ENCODE data around the gene GSTM5. TPM values are rescaled to one million over a fixed set of nuclear protein-coding genes. Genes with fewer than 3 reads are reported as not detected.
"Not testable (repeated sequence)": the region's sequence is repeated elsewhere in the genome, so short reads cannot be mapped to it uniquely, and the experiment has no call there.

The GSTM5 gene
- total and polyA plus RNA-seq, 2 of the 8 experiments (the other 6 are each of a cell fraction or from before 2014, with no cell fraction given): 0.24 to 0.89 TPM

- not testable (repeated sequence) for H2BK120ac ChIP-seq (replicated peaks; ENCODE audit: low read depth, low read length); H3K14ac ChIP-seq (ENCODE audit: insufficient read length); H3K9me3 ChIP-seq (ENCODE audit: insufficient read depth in 2 of 2, low read depth in 1 of 2, low read length in 1 of 2); H2BK12ac ChIP-seq (ENCODE audit: low read depth, low read length); H2BK20ac ChIP-seq (ENCODE audit: low read length); H3K27me3 ChIP-seq (replicated peaks in 1 of 4; ENCODE audit: control insufficient read depth in 3 of 4, extremely low read depth in 1 of 4, insufficient read depth in 3 of 4, low read length in 3 of 4); H2AK5ac ChIP-seq (ENCODE audit: low read depth, low read length); H3K79me2 ChIP-seq (ENCODE audit: control insufficient read depth in 1 of 2, insufficient read depth in 2 of 2, low read length in 2 of 2); H3K18ac ChIP-seq (ENCODE audit: extremely low read depth, low read length); H4K8ac ChIP-seq (ENCODE audit: extremely low read depth, insufficient read depth, low read length); H3K79me1 ChIP-seq (ENCODE audit: low read depth, low read length); H3K56ac ChIP-seq (replicated peaks; ENCODE audit: insufficient read length, low read depth, low read length); H3K23ac ChIP-seq (ENCODE audit: insufficient read length); H3K36me3 ChIP-seq (ENCODE audit: control insufficient read depth in 2 of 4, insufficient read depth in 4 of 4, low read length in 3 of 4); DNase-seq (ENCODE audit: low read depth in 1 of 2, low spot score in 2 of 2); H3K4ac ChIP-seq (replicated peaks; ENCODE audit: insufficient read length, low read depth, low read length); H3K23me2 ChIP-seq (ENCODE audit: low read depth, low read length); H3K4me1 ChIP-seq (replicated peaks in 1 of 4; ENCODE audit: control insufficient read depth in 3 of 4, insufficient read depth in 4 of 4, low read length in 3 of 4); H2BK5ac ChIP-seq (ENCODE audit: low read depth, low read length); H2BK15ac ChIP-seq (ENCODE audit: low read length); H4K91ac ChIP-seq (replicated peaks; ENCODE audit: insufficient read length, low read length); H4K5ac ChIP-seq (ENCODE audit: insufficient read length, low read depth, low read length); H3K27ac ChIP-seq (ENCODE audit: low read depth, low read length); H4K20me1 ChIP-seq (replicated peaks in 1 of 2; ENCODE audit: control insufficient read depth in 1 of 2, insufficient read depth in 2 of 2, low read length in 2 of 2)
- ChIA-PET CTCF (ENCODE audit: partially characterized antibody) (interaction anchor here (1.0 to 5.4 kb wide), 12 partner anchors 9 to 187 kb away, joined by 3 to 60 read pairs (median 4); partner anchors contain the start of gene GSTM4), POLR2A (ENCODE audit: partially characterized antibody) (interaction anchor here (1.0 to 1.6 kb wide), 6 partner anchors 17 to 301 kb away, joined by 3 to 5 read pairs (median 4); partner anchors contain the start of gene GSTM4)
- 77% methylated on average over 8 of the region's 11 CpGs; no CpG with 5 or more reads in 1 of the 2 experiments for WGBS, 2 experiments (ENCODE audit: extremely low coverage in 1 of 2, insufficient coverage in 1 of 2, insufficient read length in 1 of 2, insufficient replicate concordance in 2 of 2, low coverage in 1 of 2, low lambda C conversion rate in 2 of 2, missing lambda C conversion rate in 1 of 2)
- Histone ChIP-seq H3K4me3 (ENCODE audit: extremely low read depth in 1 of 4, insufficient read depth in 2 of 4, low read depth in 3 of 4, low read length in 4 of 4) (peak overlapping the region; percentile 45 to 62 (median 50); a peak in 5 of 8 replicates), H3K9ac (replicated peaks in 1 of 4; ENCODE audit: extremely low read depth in 1 of 4, low read depth in 3 of 4, low read length in 3 of 4) (0 out of 7 replicates have a peak overlapping the region, but pooled peaks of 1 of the 4 experiments have one; percentile 1), H3K4me2 (ENCODE audit: insufficient read depth in 1 of 2, low read depth in 2 of 2, low read length in 2 of 2) (peak overlapping the region; percentile 63 to 90), H2AFZ (ENCODE audit: low read length) (0 out of 2 replicates have a peak overlapping the region, but pooled peaks have one; percentile 70)
- peak; percentile 68 for FAIRE-seq
Observed at GRCh38 chr1:109687109-109687508, 24.9 kb upstream of the GSTM5 start.

Measured in H1 (cell line).